Keratinocyte (primary cell): ENCODE measurements around the gene NOX5. TPM values are rescaled to one million over a fixed set of nuclear protein-coding genes. Genes with fewer than 3 reads are reported as not detected.

Source experiments
- DNase-seq: peaks from one replicate; pipeline ENCODE4 v3.0.0-alpha.2; 2011; ENCODE audit warnings: low read depth, missing footprints, low spot score
- FAIRE-seq: peaks from 2 replicates; lab custom pipeline; 2011; peaks lifted over from hg19 to GRCh38; lab: Jason Lieb, UNC
- H2AFZ ChIP-seq: 2 replicates; pipeline ENCODE4 v1.6.0; 2012; ENCODE audit warnings: low read length, control low read depth, inconsistent platforms; ENCODE audit not compliant: control insufficient read depth
- H3K27ac ChIP-seq: 2 replicates; pipeline ENCODE4 v1.5.1; 2011; ENCODE audit warnings: low read length; ENCODE audit not compliant: control insufficient read depth, insufficient read depth
- H3K27me3 ChIP-seq: 3 replicates; pipeline ENCODE4 v1.6.0; 2011; ENCODE audit warnings: low read length; ENCODE audit not compliant: control insufficient read depth, insufficient read depth; ENCODE audit errors: extremely low read depth
- H3K36me3 ChIP-seq, 2 experiments: 2 replicates in 1 of 2; 3 replicates in 1 of 2; pipeline ENCODE4 v1.5.1; 2011; ENCODE audit warnings: low read length in 2 of 2, mild to moderate bottlenecking in 1 of 2; ENCODE audit not compliant: control insufficient read depth in 2 of 2, insufficient read depth in 2 of 2; ENCODE audit errors: extremely low read depth in 1 of 2
- H3K4me1 ChIP-seq: 3 replicates; pipeline ENCODE4 v1.5.1; 2011; ENCODE audit warnings: low read length; ENCODE audit not compliant: control insufficient read depth, insufficient read depth; ENCODE audit errors: extremely low read depth
- H3K4me2 ChIP-seq: 3 replicates; pipeline ENCODE4 v1.6.0; 2011; ENCODE audit warnings: low read depth, low read length; ENCODE audit not compliant: control insufficient read depth, insufficient read depth; ENCODE audit errors: extremely low read depth
- H3K4me3 ChIP-seq, 3 experiments: fragments of 200-600 bp in 1 of 3; sonication (generic) in 1 of 3; 2 replicates in 2 of 3; 3 replicates in 1 of 3; pipeline ENCODE4 v1.5.1; 2011 to 2016; ENCODE audit warnings: low read length in 3 of 3, mild to moderate bottlenecking in 3 of 3, control low read depth in 2 of 3, inconsistent platforms in 1 of 3, low read depth in 1 of 3, mixed read lengths in 1 of 3, mixed run types in 1 of 3, moderate library complexity in 1 of 3; ENCODE audit not compliant: control insufficient read depth in 2 of 3, insufficient read depth in 2 of 3; ENCODE audit errors: extremely low read depth in 1 of 3
- H3K79me2 ChIP-seq: 2 replicates; pipeline ENCODE4 v1.6.0; 2012; ENCODE audit warnings: low read length; ENCODE audit not compliant: control insufficient read depth, insufficient read depth
- H3K9ac ChIP-seq: 3 replicates; pipeline ENCODE4 v1.6.0; 2011; ENCODE audit warnings: low read length; ENCODE audit not compliant: control insufficient read depth, insufficient read depth; ENCODE audit errors: extremely low read depth
- H3K9me1 ChIP-seq: 3 replicates; pipeline ENCODE4 v1.6.0; 2011; ENCODE audit warnings: low read length; ENCODE audit not compliant: control insufficient read depth, insufficient read depth; ENCODE audit errors: extremely low read depth
- H3K9me3 ChIP-seq: 2 replicates; pipeline ENCODE4 v1.5.1; 2012; ENCODE audit warnings: low read depth, low read length; ENCODE audit not compliant: control insufficient read depth
- H4K20me1 ChIP-seq: 3 replicates; pipeline ENCODE4 v1.6.0; 2011; ENCODE audit warnings: low read length; ENCODE audit not compliant: control insufficient read depth, insufficient read depth; ENCODE audit errors: extremely low read depth
- EZH2 ChIP-seq: IDR thresholded peaks from one replicate; pipeline ENCODE4 v1.6.1; 2012; ENCODE audit warnings: inconsistent platforms, mild to moderate bottlenecking, low read length, moderate library complexity
- dilution Hi-C: fragments of 300-500 bp; cut with MboI; formaldehyde crosslinking; loops from one replicate; pipeline ENCODE4 v1.7.0; 2020; ENCODE audit warnings: low sequenced_read_pairs; ENCODE audit not compliant: extremely low pct_ligation_motif_present
- polyA plus RNA-seq, 5 experiments: library from polyadenylated mRNA; depleted of rRNA in 3 of 5; stranded (reverse) in 3 of 5; stranded (forward) in 1 of 5; unstranded in 1 of 5; fragments of >200 nt; gene quantifications; 1 replicate in 1 of 5; 2 replicates in 3 of 5; 3 replicates in 1 of 5; pipeline versions ENCODE4 v1.2.1 to v1.2.3, GENCODE V29; 2011 to 2012; ENCODE audit warnings: missing spikeins in 2 of 5, low read depth in 1 of 5, low replicate concordance in 1 of 5
- TF ChIP-seq, protein P1 (sequence below), 3 experiments: IDR thresholded peaks in 1 of 3; conservative IDR thresholded peaks in 1 of 3; optimal IDR thresholded peaks in 1 of 3; 2 replicates in 2 of 3; 3 replicates in 1 of 3; pipeline versions ENCODE3 to v1.5.1; 2011; ENCODE audit warnings: low read length in 3 of 3, mild to moderate bottlenecking in 3 of 3, moderate library complexity in 2 of 3, control low read depth in 1 of 3, inconsistent platforms in 1 of 3; ENCODE audit not compliant: insufficient read depth in 2 of 3; ENCODE audit errors: extremely low read depth in 1 of 3

NOX5 gene
- polyA plus RNA-seq, 1 donor (not counting 4 experiments of a cell fraction or from before 2014, with no cell fraction given) = 0.16 TPM

GRCh38 chr15:69080295-69081248, 66.1 kb downstream of the NOX5 start:
- DNase-seq = no peak
- Histone ChIP-seq H3K79me2 (no peaks in the 10 kb centered on the region), H3K4me2 (no peak overlapping the region), H3K4me1 (peaks cover 9% of the 10 kb centered on the region), H3K4me3 (no peak overlapping the region), H3K9me3 (no peaks in the 10 kb centered on the region), H4K20me1 (no peaks in the 10 kb centered on the region), H2AFZ (no peak overlapping the region), H3K27me3 (peaks cover 7% of the 10 kb centered on the region), H3K36me3 (no peaks in the 10 kb centered on the region), H3K27ac (no peak overlapping the region), H3K9ac (no peak overlapping the region), H3K9me1 (no peaks in the 10 kb centered on the region)
- dilution Hi-C loops = no loop called here
- TF ChIP-seq, protein P1, sequence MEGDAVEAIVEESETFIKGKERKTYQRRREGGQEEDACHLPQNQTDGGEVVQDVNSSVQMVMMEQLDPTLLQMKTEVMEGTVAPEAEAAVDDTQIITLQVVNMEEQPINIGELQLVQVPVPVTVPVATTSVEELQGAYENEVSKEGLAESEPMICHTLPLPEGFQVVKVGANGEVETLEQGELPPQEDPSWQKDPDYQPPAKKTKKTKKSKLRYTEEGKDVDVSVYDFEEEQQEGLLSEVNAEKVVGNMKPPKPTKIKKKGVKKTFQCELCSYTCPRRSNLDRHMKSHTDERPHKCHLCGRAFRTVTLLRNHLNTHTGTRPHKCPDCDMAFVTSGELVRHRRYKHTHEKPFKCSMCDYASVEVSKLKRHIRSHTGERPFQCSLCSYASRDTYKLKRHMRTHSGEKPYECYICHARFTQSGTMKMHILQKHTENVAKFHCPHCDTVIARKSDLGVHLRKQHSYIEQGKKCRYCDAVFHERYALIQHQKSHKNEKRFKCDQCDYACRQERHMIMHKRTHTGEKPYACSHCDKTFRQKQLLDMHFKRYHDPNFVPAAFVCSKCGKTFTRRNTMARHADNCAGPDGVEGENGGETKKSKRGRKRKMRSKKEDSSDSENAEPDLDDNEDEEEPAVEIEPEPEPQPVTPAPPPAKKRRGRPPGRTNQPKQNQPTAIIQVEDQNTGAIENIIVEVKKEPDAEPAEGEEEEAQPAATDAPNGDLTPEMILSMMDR (optimal IDR thresholded peaks at IDR 0.05 in 1 of 3, IDR thresholded peaks at IDR 0.05 in 1 of 3, conservative IDR thresholded peaks at IDR 0.05 in 1 of 3; ENCODE audit: extremely low read depth in 1 of 3, insufficient read depth in 2 of 3, low read length in 3 of 3) = no peak
- TF ChIP-seq EZH2 = no peak
- FAIRE-seq = no peak

DNA sequence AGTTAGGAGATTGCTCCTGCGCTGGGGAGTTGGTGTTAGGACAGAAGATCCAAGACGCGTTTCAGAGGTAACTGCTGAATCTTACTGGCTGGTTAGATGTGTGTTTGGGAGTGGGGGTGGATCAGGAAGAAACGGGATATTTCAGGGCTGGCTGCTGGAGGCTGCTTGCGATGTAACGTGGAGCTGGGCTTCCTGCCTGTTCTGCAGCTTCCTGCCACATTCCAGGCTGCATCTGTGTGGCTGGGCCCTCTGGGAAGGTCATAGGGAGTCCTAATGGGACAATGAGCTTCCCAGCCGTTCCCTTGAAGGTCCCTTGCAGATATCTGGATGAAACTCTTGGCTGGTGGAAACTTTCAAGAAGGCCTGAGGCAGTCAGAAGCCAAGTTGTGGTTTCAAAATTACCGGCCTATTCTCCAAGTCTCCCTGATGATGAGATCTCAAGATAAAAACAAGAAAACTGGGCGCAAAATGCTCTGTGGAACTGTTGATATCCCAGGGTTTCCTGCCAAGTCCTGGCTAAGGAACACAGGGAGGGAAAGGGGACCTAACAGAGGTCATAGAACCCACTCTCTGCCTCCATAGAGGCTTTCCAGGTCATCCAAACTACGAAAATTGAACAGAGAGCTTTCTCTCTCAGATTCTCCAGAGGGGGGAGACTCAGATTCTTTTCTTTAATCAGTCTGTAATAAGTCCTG, 67.0 kb downstream of the NOX5 start:
- peak overlapping the region; percentile 6 for H3K4me2 ChIP-seq
- no peak overlapping the region for H3K9ac ChIP-seq
- no peaks in the 10 kb centered on the region for H3K36me3 ChIP-seq
- peaks cover 9% of the 10 kb centered on the region for H3K4me1 ChIP-seq
- no peaks in the 10 kb centered on the region for H3K9me3 ChIP-seq
- H3K27me3 ChIP-seq = peaks cover 7% of the 10 kb centered on the region
- H2AFZ ChIP-seq = peak overlapping the region; percentile 62
- no peaks in the 10 kb centered on the region for H3K79me2 ChIP-seq
- no peak for TF ChIP-seq EZH2
- TF ChIP-seq, protein P1 (optimal IDR thresholded peaks at IDR 0.05 in 1 of 3, IDR thresholded peaks at IDR 0.05 in 1 of 3, conservative IDR thresholded peaks at IDR 0.05 in 1 of 3; ENCODE audit: extremely low read depth in 1 of 3, insufficient read depth in 2 of 3, low read length in 3 of 3) = no peak
- dilution Hi-C loops = no loop called here
- no peak overlapping the region for H3K27ac ChIP-seq
- no peaks in the 10 kb centered on the region for H3K9me1 ChIP-seq
- no peak overlapping the region for H3K4me3 ChIP-seq
- DNase-seq (no peak), FAIRE-seq (peak; percentile 20)
- H4K20me1 ChIP-seq = no peaks in the 10 kb centered on the region
